Activated naive CD4-positive, alpha-beta T cell (primary cell): ENCODE data around the gene HPCAL1.

ENCODE experiments used
- DNase-seq, 4 experiments: peaks; one replicate each; lab custom pipeline; 2025; lab: John Stamatoyannopoulos, UW

The HPCAL1 gene

DNA sequence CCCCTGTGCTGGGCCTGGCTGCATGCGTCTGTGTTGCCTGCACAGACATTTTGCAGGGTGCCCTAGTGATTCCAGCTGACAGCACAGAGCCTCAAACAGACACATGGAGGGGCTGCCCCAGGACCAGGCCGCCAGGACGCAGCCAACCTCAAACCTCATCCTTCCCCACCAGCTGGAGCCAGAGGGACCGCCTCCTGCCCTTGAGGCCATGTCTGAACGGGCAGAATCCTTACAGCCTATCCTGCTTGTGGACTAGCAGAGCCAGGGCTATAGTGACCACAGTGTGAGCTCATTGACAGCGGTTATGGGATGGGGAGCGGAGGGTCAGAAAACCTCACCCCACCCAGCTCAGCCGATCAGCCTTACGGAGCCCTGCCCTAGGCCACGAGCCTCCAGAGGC, 123.0 kb downstream of the HPCAL1 start:
- no peak for DNase-seq

DNA sequence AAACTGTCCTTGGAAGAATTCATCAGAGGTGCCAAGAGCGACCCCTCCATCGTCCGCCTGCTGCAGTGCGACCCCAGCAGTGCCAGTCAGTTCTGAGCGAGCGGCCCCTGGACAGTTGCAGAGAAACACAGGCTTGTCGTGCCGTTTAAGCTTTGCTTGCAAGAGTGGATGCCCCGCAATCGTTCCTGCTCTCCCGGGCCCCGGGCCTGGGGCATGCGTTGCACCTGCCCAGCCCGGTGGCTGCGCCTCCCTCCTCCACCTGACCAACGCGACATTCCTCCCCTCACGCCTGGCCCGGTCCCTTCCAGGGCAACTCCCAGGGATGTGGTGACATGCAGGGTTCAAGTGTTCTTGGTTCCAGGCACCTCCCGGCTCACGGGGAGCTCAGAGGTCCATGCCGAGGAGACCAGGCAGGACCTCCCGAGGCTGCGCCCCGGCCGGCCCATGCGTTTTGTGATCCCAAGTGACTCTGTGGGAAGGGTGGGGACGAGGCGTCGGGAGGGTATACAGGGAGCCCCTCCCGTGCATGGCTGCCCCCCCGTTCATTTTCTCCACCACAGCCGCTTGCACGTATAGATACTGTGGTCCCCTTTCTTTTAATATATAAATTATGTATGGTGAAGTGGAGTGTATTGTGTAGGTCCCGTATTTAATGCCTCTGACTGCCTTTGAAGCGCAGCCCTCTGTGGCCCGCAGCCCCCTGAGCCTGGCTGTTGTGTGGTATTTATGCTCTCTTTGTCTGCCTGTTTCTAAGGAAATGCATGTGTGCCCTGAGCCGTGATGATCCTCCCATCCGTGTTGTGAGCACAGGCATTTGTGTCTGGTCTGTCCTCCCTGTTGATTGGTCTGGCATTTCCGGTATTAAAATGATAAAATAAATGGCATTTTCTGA, 124.3 kb downstream of the HPCAL1 start:
- no peak for DNase-seq

DNA sequence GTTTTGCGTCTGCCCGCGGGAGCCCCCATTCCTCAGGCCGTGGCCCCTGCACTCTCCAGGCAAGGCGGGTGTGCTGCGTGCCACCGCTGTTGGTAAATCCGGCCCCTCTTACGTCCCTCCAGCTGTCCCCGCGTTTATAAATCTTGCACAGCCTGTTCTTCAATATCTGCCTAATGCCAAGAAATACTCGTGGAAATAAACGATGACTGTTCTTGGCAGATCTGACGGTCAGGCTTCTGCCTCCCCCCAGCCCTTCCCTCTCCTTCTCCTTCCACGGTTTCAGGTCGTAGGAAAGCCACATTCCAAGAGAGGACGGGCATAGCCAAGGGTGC, 124.9 kb downstream of the HPCAL1 start:
- DNase-seq, result no peak

DNA sequence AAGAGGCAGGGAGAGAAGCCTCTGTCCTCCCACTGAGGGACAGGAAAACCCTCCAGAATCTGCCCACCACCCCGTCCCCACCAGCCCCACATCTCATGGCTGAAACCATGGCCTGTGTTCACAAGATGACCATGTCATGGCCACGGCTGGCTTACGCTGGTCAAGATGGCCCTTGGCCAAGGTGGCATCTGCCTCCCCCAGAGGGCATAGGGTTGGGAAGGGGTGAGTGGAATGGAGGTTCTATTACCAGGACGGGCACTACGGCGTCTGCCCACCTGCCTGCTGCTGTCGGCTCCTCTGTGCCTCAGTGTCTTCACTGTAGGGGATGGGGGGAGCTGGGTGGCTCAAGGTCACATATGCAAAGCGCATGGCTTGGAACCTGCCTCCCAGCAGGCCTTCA, 125.7 kb downstream of the HPCAL1 start:
- DNase-seq, result no peak

DNA sequence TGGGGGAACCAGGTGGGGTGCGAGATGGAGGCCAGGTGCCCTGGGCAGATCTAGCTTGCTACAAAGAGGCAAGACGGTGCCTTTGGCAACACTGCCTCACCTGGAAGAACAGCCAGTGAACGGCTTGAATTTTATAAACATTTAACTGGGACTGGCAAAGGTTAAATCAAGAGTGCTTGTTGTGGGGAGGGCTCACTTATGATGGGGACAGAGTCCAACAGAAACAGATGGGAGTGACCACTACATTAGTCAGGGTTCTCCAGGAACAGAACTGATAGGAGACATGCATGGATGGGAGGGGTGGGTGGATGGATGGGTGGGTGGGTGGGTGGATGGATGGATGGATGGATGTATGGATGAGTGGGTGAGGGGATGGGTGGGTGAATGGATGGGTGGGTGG, 126.2 kb downstream of the HPCAL1 start:
- DNase-seq, result no peak

DNA sequence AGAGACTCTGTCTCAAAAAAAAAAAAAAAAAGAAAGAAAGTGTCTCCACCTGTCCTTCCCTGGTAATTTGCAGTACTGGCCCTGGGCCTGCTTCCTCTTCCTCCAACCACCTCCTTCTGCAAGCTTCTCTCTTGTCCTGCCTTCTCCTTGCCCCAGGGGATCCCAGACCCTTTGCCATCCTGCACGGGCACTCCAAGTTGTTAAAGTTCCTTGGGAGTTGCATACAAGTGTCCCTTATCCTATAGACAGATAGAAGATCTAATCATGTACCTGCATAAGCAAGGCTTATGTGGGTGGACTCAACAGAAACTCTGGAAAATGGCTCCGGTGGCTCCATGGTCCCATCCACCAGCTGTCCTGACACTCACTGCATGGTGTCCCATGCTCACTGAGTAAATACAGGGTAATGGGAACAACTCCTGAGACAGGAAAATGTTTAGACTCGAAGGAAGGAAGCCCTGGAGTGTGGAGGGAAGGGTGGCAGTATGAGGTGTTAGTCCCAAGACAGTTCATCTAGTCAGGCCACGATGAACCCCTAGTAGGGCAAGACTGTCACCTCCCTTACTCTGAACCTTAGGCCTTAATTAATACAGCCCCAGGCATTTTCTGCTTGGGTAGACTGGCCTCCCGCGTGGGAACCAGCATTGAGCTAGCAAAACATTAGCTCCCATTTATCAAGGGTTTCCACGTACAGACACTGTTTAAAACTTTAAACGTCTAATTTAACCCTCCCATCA, 128.3 kb downstream of the HPCAL1 start:
- DNase-seq, result no peak

DNA sequence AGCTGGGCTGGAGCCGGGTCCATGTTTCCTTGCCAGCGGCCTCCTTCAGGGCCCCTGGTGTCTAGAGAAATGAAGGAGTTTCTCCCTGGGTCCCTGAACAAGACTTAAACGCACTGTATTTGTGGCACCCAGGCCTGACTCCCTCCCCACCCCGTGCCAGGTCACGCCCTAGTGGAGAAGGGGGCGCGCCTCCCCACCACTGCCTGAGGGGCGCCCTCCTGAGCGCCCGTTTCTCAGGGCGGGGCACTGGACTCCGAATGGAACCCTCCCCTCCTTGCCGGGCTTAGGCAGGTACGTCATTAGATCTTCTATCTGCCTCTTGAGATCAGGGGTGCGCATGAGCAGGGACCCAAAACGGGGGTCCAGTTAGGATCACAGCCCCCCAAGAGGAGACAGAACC, 129.1 kb downstream of the HPCAL1 start:
- DNase-seq, result no peak

DNA sequence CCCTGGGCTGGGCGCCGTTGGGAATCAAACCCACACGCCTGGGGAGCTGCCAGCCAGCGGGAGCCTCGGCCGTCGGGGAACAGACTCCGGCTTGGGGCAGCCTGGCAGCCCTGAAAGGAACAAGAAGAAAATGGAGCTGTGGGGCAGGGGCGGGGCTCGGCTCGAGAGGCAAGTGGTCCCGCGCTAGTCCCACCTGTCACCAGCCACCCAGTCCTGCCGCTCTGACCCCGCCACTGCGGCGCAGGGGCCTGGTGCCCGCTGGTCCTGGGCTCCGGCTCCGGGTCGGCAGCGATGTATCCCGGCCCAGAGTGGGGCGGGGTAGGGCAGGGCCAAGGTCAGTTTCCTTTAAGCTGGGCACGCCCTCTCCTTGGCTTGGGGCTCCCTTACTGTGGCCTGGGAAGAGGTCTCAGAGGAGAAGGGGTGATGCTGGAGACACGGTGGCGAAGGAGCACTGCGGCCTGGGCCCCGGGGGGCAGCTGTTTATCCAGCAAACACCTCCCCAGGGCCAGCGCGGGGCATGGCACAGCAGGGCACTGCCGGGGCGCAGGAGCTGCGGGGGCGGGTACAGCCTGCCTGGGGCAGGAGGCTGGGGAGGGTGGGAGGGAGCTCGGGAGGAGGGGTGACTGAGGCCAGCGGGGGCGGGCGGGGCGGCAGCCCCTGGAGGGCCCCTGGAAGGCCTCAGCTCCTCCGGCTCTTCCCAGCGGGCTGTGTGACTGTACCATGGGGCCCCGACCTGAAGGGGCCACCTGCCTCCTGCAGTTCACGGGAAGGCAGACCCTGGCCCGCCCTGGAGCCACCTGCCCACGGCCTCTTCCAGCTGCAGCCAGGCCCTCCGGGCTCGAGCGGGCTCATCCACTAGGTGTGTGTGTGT, 129.8 kb downstream of the HPCAL1 start:
- DNase-seq, result no peak

DNA sequence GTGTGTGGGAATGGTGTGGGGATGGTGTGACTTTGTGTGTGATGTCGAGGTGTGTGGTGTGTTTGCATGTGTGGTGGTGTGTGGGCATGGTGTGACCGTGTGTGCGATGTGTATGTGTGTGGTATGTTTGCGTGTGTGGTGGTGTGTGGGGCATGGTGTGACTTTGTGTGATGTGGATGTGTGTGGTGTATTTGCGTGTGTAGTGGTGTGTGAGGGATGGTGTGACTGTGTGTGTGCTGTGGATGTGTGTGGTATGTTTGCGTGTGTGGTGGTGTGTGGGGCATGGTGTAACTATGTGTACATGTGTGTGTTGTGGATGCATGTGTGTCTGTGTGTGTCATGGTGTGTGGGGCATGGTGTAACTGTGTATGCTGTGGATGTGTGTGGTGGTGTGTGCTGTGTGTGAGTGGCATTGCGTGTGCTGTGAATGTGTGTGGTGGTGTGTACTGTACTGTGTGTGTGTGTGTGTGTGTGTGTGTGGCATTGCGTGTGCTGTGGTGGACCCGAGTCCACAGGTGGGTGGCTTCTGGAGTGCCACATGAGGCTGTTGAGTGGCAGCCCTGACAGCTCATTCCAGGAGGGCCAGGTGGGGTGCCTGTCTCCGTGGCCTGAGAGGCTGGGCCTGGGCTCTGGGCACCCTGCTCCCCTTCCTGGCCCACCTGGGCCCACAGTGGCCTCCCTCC, 130.7 kb downstream of the HPCAL1 start:
- DNase-seq, result no peak

DNA sequence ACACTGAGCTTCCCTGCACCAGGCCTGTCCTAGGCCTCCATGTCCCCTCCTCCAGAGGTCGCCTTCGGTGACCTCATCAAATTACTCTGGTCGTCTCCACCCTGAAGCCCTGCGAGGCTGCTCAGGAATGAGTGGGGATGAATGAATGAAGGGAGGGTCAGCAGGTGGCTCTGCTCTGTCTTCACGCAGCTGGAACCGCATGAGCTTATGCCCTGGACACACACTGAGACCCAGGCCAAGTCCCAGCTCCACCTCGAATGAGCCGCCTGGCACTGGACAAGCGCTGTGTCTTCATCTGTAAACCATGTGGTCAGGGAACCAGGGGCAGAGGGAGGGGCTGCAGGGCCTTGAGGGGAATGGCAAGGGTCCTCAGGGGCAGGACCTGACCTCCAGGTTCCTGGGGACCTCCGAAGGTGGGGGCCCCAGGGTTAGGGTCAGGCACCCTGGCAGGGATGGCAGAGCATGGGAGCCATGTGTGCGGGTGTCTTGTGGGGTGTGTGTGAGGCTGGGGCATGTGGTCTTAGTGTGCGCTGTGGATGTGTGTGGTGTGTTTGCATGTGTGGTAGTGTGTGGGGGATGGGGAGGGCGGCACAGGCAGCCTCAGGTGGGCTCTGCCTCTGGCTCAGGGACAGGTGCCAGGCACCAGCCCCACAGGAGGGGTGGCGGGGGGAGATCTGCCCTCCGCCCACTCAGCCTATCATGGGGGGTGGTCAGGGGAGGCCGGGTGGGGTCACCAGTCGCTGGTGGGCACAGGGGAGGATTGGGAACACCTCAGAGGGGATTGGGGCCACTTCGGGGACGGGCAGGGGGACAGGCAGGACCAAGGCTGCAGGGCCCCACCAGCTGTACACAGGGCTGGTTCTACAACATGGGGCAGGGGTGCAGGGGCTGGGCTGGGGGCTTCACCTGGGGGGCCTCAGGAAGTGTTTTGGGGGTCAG, 131.5 kb downstream of the HPCAL1 start:
- DNase-seq, result no peak

DNA sequence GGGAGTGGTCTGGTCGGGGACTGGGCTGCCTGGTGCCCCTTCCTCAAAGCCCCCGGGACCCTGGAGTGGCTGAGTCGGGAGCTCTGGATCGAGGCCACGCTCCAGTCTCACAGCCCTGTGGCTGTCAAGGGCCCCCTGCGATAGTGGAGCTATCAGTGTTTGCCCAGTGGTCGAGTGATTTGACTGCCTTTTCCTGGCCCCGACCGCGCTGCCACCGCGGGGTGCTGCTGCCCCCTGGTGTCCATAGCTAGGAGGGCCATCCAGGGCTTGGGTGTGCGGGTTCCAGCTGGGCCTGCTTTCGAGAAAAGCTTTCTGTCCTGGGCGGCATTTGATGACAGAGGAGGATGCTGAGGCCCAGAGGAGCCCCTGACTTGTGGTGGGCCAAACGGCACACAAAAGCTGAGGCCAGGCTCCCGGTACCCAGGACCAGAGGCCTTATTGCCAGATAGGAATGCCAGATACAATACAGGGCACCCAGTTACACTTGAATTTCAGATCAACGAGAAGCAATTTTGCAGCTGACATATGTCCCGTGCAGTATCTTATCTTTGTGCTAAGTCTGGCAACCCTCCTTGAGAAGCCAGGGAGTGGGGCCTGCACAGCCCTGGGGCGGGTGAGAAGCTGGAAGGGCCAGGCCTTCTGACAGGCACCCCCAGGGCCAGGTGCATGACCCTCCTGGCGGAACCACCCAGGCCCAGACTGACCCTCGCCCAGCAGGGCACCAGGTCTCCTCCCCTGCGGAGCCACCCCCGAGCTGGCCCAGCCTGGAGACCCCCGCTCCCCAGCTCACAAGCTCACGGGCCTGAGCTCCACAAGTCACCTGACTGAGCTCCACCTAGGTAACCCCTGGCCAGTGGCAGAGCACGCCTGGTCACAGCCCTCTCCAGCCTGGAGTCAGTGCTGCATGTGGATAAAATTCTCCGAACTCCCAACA, 132.4 kb downstream of the HPCAL1 start:
- DNase-seq, result peak; percentile 17 to 63 (median 48)

DNA sequence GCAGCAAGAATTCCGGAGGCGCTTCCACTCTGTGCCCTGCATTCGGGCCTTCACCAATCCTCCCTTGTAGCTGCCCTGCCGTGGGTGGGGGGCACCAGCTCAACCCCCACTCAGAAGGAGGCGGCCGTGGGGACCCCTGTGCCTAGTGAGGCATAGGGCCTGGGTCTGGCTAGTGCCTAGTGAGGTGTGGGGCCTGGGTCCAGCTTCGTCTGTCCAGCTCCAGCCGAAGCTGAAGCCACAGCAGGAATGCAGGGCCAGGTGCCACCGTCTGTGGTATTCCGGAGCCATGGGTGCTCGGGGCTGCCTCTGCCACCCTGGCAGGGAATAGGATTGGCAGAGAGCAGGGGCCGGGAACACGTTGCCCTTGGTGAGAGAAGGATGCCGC, 133.1 kb downstream of the HPCAL1 start:
- DNase-seq, result no peak

DNA sequence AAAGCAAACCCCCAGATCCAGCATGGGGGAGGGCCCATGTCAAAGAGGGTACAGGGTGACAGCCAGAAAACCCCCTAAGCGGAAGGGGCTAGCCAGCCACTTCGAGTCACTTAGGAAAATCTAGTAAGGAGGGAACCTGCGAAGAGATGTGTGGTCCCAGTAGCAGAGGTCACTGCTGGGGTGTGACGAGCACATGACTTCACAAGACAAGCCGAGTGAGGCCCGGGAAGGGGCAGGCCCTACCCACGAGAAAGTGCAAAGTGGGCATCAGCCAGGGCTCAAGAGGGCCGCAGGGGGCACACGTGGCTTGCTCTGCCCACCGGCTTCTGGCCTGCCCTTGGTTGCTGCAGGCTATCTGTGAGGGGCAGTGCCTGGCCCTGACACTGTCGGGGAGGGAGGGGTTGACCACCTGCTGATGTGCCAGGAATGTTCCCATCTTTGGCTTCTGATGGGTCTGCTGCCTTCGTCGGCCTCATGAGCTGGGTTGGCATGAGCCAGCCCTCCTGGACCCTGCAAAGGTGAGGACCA, 133.9 kb downstream of the HPCAL1 start:
- no peak for DNase-seq

DNA sequence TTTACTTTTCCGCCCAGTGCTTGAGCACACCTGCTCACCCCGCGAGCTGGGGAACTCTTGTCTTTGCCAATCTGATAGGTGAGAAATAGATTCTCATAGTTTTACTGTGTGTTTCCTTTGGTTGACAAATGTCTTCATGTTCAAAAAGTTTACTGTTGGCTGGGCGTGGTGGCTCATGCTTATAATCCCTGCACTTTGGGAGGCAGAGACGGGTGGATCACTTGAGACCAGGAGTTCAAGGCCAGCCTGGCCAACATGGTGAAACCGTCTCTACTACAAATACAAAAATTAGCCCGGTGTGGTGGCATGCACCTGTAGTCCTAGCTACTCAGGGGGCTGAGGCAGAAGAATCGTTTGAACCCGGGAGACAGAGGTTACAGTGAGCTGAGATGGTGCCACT, 135.1 kb downstream of the HPCAL1 start:
- DNase-seq, result no peak

DNA sequence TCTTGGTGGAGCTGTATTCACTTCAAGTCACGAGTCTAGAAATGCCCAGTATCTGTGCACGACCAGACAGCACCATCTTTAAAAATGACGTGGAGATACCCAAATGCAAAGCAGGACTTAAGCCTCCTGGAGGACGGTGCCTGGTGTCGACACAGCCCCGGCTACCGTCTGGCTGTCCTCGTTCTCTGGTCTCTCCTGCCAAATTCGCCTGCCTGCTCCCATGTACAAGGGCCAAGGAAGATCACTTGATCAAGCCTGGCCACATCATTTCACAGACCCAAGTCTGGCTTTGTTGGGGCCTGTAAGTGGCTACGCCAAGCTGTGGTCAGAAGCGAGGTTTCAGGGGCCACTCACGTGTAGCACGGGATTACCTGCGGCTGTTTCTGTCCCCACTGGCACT, 136.0 kb downstream of the HPCAL1 start:
- no peak for DNase-seq

DNA sequence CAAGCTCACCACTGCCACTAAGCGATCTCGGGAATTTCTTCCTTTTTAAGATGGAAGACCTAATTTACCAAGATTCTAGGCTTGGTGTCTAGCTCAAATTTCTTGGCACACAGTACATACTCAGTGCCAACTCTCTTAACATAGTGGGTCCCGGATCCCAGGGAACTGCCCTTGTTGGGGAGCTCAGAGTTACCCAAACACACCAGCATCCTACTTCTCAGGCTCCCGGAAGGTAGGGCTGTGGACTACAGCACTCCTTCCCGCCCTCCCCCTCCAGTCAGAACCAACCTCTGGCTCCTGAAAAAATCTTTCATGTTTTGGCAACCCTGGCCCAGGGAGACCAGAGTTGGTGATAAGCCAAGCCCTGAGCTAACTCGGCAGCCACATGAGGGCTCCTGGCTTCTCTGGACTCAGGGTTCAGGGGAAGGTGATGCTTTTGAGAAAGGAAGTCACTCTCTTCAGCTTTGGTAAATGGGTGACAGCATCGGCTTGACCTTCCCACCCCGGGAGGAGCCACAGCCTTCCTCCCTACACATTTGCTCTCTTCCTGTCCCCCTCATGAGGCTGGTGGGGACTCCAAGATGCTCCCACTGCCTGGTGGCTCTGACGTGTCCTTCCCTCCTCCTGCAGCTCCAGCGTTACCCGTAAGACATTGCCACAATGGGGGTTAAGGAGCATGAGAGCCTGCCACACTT, 136.6 kb downstream of the HPCAL1 start:
- no peak for DNase-seq

DNA sequence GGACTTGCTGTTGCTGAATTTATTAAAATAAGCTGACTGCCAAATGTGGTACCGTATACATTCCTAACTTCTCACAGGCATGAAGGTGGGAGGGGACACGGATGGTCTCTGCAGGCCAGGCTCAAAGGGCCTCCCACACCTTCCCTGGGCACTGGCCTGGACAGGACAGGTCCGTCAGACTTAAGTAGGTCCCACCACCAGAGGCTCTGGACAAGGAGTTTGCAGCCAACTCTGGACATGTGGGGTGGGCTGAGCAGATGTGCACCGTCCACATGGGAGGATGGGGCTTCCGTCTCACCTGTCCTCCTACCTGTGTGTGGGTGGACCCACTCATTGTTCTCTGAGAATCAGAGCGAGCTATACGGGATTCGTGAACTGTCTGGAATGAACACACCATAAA, 137.3 kb downstream of the HPCAL1 start:
- no peak for DNase-seq

DNA sequence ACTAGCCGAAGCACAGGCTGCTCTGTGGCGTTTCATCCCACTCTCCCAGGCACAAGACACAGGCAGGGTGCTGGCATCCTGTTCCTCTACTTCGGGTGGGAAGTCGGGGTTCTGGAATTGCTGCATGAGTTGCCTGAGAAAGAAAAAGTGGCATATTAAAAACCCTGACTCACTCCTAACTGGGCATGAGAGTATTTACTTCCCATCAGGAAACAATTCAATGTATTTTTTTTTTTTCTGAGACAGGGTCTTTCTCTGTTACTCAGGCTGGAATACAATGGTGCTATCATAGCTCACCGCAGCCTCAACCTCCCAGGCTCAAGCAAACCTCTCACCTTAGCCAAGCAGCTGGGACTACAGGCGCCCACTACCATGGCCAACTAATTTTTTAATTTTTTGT, 138.0 kb downstream of the HPCAL1 start:
- DNase-seq, result no peak

DNA sequence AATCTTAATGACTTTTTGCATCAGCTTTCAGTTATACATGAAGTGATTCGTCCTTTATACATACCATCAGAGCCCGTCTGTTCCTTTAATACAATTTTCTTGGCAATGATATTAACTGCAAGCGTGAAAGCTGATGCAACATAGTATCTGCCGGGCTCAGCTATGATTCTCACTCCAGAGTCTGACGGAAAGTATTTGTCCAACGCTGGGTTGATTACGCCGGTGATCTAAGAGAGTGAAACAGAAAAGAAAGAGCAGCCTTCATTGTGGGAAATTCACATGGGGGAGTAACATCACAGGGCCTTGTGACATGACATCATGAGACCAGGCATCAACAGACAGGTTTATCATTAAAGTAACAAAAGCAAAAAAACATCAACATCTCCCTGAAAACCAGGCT, 139.2 kb downstream of the HPCAL1 start:
- DNase-seq, result no peak
